HG02943 (cell line): ENCODE results near the gene MIF.
A peak's percentile ranks its signal among the peaks of the same experiment; 100 is the strongest.

ENCODE experiments used
- ATAC-seq: cut with Tn5 transposase; IDR thresholded peaks from one replicate; pipeline ENCODE4 v1.9.1; 2021; ENCODE audit warnings: mild to moderate bottlenecking, low read depth, moderate library complexity; ENCODE audit not compliant: unreplicated experiment

MIF gene

GRCh38 chr22:23875801-23876200 is 18.4 kb upstream of the MIF start:
- ATAC-seq = no peak

DNA sequence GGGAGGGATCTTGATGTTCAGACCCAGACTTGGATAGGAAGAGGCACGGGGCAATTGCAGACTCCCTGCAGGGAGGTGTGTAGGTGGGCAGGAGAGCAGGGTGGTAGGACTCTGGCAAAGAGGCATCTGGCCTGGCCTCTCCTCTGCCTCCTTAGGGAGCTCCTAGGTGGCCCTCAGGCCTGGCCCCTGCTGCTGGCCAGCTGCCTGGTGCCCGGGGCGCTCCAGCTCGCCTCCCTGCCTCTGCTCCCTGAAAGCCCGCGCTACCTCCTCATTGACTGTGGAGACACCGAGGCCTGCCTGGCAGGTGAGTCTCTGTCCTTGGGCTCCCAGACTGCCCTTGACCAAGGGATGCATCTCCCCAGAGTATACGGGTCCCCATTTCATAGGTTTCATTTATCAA is 16.6 kb upstream of the MIF start:
- no peak for ATAC-seq

DNA sequence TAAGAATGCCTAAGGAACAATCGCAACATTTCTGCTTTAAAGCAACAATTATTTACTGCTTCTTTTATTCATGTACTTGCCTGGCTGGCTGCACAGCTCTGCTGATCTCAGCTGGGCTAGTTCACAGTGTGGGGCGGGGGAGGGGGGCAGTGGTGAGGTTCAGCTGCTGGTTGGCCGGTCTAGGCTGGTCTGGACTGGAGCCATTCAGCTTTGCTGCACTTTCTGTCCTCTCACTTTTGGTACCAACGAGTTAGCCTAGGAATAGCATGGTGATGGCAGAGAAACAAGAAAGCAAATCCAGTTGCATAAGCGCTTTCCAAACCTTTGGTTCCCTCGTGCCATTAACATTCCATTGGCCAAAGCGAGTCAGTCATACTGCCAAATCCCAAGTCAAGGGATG is 16.0 kb upstream of the MIF start:
- no peak for ATAC-seq

DNA sequence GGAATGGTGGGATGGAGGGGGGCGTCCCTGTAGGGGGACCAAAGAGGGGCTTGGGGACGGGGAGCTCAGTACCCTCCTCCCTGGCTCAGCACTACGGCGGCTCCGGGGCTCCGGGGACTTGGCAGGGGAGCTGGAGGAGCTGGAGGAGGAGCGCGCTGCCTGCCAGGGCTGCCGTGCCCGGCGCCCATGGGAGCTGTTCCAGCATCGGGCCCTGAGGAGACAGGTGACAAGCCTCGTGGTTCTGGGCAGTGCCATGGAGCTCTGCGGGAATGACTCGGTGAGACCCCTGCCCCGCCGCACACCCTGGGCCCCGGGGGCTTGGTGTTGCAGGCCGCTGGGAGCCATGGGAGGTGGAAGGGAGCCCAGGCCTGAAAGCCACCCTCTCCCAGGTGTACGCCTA is 11.8 kb upstream of the MIF start:
- ATAC-seq = no peak

- no peak for ATAC-seq
Measured at GRCh38 chr22:23883658-23884057, 10.5 kb upstream of the MIF start.

GRCh38 chr22:23884140-23884539 is 10.0 kb upstream of the MIF start:
- ATAC-seq = no peak

DNA sequence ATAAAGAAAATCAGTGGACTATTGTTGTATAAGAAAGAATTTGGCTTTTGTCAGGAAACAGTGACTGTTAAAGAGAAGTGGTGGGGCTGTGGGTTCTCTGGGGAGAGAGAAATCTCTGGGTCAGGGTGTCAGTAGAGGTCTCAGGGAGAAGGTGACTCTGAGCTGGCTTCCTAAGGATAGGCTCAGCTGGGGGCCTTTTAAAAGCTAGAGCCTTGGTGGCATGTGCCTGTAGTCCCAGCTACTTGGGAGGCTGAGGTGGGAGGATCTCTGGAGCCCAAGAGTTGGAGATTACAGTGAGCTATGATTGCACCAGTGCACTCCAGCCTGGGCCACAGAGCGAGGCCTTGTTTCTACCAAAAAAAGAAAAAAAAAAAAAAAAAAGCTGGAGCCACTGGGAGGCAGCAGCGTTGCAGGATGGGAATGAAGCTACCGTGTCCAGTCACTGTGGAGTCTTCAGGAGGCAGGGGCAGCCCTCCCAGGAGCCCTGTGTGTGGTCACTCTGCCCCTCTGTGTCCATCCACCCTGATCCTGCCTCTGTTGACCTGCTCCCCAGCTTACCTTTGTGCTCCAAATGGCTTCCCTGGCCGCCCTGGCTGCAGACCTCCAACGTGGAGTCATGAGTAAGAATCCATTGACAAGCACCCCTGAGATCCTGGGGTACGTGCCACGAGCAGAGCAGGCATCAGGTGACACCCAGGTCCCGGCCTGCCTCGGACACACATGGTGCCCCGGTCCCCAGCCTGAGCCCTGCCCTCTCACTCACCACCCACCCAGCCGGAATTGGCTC is 5.4 kb upstream of the MIF start:
- no peak for ATAC-seq

- ATAC-seq = no peak
Measured at GRCh38 chr22:23889620-23890019, 4.6 kb upstream of the MIF start.

- no peak for ATAC-seq
Measured at GRCh38 chr22:23891726-23892125, 2.5 kb upstream of the MIF start.

GRCh38 chr22:23892130-23892529 is 2.1 kb upstream of the MIF start:
- no peak for ATAC-seq

DNA sequence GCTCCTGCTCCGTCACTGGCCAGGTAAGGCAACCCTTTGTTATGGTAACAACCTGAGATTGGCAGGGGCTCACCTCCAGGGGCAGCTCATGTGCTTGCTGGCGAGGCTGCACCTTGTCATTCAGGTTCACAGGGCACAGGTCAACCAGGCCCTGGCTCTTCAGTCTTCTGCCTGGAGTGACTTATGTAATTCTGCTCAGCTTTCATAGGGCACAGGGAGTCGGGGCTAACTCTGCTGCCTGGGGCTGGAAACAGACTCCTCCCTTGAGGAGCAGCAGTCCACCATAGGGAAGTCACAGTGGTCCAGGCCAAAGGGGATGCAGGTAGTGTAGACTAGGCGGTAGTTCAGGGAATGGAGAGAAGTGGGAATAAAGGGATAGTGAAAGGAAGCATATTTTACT is 1.5 kb upstream of the MIF start:
- no peak for ATAC-seq

GRCh38 chr22:23893121-23893944 is 850 bp upstream of the MIF start:
- no peak for ATAC-seq

DNA sequence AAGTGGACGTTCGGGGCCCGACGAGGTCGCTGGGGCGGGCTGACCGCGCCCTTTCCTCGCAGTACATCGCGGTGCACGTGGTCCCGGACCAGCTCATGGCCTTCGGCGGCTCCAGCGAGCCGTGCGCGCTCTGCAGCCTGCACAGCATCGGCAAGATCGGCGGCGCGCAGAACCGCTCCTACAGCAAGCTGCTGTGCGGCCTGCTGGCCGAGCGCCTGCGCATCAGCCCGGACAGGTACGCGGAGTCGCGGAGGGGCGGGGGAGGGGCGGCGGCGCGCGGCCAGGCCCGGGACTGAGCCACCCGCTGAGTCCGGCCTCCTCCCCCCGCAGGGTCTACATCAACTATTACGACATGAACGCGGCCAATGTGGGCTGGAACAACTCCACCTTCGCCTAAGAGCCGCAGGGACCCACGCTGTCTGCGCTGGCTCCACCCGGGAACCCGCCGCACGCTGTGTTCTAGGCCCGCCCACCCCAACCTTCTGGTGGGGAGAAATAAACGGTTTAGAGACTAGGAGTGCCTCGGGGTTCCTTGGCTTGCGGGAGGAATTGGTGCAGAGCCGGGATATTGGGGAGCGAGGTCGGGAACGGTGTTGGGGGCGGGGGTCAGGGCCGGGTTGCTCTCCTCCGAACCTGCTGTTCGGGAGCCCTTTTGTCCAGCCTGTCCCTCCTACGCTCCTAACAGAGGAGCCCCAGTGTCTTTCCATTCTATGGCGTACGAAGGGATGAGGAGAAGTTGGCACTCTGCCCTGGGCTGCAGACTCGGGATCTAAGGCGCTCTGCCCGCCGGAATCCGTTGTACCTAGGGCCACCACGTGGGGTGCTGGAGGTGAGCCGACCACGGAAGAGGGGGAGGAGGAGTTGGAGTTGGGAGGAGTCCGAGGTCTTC is 771 bp downstream of the MIF start:
- peak; percentile 30 for ATAC-seq

DNA sequence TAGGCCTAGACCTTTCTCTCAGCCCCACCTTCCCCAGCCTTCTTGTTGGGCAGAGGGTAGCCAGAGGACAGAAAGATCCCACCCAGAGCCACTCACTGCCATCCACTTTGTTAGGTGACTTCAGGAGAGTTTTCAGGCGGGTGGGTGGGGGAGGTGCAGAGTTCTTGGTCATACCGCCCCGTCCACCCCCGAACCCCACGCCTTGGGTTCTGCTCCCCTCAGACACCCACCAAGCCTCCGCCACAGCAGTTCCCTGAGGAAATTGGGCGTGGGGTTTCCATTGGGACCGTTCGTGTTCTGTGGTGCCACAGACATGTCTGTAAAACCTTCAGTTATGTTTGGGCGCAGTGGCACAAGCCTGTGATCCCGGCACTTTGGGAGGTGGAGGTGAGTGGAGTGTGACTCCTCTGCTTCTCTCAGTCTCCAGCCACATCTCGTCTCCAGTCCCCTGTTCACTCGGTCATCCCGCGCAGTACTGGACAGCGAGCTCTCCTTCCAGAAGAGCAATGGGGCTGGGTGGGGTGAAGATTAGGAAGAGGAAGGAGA is 1.5 kb downstream of the MIF start:
- ATAC-seq = no peak

GRCh38 chr22:23896166-23896522 is 2.0 kb downstream of the MIF start:
- ATAC-seq = no peak

DNA sequence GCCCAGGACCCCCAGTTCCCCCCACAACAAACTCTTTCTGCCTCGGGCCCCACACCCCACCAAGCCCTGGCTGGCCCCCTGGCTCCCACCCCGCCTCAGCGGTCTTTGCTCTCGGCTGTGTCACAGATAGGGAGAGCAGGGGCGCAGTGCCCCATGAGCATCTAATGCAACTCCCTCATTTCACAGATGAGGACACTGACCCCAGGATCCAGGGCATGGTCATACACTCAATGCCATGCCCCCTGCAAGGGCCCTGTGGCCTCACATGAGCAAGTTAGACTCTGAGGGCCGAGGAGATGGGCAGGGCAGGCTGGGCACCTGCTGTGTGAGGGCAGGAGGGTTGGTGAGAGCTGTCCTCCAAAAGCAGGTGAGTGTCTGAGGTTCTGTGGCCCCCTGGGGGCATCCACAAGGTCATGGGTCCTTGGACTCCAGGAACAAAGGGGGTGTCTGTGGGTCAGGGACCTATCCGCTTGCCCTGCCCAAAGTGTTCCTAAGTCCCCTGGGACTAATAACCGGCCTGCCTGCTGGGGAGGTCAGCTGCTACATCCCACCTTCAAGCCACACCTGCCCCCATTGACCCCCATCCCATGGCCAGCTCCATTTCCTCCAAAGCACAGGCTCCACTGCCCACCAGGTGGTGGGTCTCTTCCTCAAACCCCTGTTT is 2.5 kb downstream of the MIF start:
- no peak for ATAC-seq

- no peak for ATAC-seq
Measured at GRCh38 chr22:23897320-23897719, 3.1 kb downstream of the MIF start.

DNA sequence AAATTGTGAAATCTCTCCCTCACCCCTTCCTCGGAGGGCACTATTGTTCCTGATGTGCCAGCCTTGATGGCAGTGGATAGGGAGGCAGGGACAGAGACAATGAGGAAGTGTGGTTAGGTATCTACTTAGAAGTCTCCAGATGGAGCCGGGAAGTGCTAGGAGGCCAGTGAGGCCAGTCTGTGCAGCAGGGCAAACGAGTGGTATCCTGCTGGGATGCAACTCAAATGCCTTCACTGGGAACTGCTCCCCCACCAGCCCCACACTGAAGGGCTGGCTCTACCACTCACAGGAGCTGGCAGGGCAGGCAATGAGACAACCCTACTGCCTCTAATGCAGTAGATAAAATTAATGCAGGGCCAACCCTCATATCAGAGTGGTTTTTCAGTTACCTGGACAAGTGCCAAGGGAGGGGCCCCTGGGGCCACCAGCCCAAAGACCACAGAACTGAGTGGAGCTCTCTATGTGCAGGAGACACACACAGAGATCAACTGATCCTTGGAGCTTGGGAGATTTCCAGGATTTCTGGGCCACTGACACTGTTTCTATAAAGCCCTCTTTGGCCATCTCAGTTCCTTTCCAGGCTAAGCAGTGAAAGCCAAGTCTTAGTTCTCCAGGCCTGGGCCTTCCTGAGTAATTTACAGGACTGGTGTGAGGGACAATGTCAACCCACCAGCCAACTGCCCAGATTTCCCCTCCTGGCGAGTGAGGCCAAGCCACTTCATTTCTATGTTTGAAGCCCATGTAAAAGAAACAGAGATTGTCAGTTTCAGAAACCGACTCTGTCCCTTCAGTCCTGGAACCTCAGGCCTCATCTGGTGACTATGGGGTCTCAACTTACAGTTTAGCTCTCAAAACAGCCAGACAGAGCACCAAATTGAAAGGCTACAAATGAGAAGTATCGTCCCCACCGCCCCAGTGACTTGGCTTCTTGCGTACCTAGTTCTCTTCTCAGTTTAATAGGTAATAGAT is 4.1 kb downstream of the MIF start:
- ATAC-seq = no peak
